RCC 7860 (cell line): Measurements from ENCODE around the gene CMTM7.

ENCODE experiments used
- DNase-seq: peaks from one replicate; pipeline ENCODE4 v3.0.0-alpha.2; 2015; ENCODE audit warnings: low spot score
- FAIRE-seq: peaks from 2 replicates; lab custom pipeline; 2012; peaks lifted over from hg19 to GRCh38; lab: Jason Lieb, UNC

CMTM7 gene

DNA sequence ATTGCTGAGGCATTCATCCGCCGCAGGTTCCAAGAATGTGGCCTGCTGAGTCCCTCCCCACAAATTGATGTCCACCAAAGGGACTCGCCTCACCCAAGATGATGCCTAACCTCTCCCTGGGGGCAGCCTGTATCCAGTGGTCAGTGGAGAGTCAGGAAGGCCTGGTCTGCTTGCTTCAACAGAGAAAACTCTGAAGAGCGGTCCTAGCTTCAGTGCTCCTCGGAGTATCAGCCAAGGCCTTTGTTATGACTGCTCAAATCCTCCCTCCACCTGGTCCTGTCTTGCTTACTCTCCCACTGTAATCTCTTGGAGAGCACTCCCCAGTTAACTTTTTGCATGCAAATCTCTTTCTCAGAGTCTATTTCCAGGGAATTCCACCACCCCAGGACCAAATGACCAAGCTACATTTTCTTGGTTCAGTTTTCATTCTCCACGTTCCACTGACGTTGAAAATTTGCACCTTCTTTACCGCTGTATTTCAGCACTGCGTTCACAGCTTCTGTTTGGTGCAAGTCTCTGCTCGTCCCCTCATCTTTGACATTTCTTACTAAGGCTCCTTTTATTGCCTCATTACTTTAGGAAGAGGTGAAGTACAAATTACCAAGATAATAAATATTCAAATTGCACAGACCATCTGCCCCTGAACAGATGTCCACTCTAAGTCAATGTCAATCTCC lies 22.3 kb downstream of the CMTM7 start:
- no peak for DNase-seq
- FAIRE-seq = no peak

DNA sequence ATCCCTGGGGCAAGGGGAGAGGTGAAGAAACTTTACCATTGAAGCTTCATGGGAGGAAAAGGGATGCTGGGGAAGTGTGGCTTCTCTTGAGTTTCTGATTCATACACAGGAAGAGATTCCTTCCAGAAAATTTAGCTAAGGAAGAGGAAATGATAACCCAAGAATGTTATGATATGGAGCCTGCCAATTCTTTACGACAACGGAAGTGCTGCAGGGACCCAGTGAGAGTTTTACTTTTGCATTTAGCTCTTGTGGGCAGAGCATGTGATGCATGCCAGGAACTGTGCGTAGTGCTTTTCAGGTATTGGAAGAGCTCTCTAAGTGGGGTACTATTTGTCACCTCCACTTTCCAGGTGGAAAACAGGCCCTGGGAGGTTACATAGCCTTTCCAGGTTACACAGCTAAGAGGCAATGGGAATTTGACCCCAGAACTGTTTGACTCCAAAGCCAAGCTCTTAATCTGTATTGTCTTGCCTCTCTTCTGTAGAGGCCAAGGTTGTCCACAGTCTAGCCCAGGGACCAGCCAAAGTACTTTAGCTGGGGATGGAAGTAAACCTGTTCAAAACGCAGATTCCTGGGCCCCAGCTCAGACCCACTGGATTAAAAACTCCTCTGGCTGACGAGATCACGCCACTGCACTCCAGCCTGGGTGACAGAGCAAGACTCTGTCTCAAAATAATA lies 23.0 kb downstream of the CMTM7 start:
- FAIRE-seq (no peak), DNase-seq (no peak)

DNA sequence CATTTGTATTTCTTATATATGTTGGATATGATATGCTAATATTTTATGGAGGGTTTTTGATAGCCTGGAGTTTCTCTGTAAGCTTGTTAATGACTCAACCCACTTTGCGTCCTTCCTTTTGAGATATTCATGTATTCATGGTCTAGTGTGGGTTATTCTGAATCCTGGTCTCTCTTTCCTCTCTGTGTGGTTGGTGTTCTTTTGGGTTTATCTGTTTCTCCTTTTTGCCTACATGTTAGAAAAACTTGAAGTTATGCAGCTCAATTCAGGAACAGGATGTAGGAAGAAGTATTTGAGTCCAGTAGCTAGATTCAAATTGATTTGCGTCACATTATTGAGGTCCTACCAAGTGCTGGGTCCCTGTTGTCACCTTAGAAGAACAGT lies 28.1 kb downstream of the CMTM7 start:
- FAIRE-seq (no peak), DNase-seq (no peak)

DNA sequence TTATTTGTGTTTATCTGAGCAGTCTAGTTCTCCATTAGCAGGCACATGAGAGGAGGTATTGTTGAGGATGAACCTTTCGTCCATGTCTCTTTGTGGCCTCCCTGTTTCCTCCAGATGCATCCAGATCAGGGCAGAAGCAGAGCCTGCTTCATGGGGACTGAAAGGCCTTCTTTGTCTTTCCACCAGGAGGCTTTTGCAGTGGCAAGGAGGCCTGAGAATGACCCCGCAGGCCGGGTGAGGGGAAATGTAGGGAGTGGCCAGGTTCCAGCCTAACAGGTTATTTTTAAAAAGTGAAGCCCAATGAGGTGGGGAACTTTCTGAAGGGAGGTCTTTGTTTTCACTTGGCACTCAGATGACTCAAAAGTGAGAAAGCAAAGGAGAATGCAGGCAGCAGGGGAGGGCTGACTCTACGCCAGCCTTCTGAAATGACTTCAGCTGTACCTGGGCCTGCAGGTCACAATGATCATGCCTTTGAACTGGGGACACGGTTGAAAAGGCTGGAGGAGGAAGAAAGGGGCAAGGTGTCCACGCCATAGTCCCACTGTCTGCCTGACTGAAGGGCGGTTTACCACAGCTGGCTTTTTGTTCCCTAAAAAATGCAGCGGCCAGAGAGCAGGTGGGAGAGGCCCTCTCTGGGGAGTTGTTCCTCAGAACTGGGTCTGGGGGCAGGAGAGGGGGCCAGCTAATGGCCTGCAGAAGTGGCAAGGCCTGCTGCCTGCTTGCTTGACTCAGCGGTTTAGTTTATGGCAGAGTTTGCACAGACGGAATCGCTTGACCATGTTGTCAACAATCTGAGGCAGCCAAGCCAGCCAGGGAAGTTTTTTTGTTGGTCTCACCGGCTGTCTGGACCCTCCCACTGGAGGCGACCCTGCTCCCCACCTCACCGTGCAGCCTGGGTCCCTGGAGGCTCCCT lies 28.7 kb downstream of the CMTM7 start:
- FAIRE-seq (peak; percentile 87), DNase-seq (peak; percentile 91)

DNA sequence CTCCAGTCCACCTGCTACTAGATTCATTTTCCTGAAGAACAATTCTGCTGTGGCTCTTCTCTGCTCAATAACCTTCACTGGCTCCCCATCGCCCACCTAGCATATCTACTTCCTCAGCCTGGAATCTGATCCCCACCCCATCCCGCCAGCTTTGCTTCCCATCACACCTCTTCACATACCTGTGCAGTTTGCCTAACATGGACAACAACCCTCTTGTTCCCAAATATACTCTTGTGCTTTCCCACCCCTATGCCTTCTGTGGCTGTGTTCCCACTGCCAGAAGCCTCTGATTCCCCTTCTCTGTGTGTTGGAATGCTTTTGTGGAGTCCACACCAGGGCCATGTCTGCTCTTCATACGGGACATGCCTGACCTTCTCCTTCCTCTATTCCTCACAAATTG lies 29.5 kb downstream of the CMTM7 start:
- DNase-seq (no peak), FAIRE-seq (no peak)

DNA sequence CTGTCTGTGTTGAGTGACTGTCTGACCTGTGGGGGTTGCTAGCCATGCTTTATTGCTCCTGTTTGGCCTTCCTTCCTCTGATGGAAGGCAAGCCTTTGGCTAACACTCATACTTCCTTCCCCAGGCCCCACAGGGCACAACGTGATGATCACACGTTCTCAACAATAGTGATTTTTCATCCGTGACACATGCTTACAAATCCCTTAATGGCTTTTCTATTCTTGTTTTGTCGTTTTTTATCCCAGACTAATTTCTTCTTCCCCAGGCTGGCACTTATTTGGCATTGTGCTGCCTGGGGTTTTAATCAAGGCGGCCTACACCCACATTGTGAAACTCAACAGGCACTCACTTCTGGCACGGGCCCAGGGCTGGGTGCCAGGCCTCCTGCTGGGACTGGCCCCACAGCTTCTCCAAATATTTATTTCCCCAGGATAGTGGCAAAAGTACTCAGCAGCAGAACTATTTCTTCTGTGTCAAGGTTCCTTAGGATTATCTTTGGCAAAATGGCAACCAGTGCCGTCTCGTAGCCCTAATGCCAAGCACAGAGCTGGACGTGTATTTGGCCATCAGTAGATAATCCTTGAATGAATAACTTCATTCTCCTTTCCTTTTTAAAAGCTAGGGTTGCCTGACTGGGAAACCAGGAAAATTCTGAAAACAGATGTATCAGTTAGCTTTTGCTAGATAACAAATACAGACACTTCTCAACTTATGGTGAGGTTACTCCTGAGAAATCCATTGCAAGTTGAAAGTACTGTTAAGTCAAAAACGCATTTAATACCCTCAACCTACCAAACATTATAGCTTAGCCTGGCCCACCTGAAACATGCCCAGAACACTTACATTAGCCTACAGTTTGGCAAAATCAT lies 30.6 kb downstream of the CMTM7 start:
- DNase-seq (peak; percentile 82), FAIRE-seq (peak; percentile 79)

DNA sequence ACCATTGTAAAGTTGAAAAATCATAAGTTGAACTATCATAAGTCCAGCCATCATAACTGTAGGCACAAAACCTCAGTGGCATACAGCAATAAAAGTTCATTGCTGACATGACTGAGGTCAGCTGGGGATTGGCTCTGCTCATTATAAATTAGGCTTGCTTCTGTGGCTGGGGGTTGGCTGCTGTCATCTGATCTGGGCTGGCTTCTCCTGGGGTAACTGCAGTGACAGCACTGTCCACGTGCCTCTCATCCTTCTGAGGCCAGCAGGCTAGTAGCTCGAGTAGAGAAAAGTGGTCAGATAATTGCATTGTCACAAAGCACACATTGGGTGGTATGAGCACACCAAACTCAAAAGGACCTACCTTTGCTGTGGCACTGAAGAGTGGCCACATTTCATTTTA lies 31.3 kb downstream of the CMTM7 start:
- FAIRE-seq = no peak
- DNase-seq = no peak

DNA sequence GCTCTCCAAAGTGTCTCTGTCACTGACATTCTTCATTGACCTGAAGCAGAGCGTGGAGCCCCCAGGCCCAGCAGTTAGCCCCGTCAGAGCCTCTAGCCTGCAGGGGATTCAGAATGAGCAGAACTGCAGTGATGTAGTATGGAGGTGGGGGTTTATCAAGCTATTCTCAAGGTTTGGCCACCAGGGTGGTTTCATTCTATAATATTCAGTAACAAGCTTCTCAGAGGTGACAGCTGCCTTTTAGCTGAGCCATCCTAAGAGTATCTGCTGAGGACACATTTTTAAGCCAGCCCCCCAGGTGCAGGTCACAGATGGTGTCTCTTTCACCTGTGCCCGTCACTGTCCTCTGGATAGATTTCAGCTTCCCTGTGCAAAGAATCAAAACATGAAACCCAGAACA lies 31.9 kb downstream of the CMTM7 start:
- FAIRE-seq = no peak
- DNase-seq = no peak

DNA sequence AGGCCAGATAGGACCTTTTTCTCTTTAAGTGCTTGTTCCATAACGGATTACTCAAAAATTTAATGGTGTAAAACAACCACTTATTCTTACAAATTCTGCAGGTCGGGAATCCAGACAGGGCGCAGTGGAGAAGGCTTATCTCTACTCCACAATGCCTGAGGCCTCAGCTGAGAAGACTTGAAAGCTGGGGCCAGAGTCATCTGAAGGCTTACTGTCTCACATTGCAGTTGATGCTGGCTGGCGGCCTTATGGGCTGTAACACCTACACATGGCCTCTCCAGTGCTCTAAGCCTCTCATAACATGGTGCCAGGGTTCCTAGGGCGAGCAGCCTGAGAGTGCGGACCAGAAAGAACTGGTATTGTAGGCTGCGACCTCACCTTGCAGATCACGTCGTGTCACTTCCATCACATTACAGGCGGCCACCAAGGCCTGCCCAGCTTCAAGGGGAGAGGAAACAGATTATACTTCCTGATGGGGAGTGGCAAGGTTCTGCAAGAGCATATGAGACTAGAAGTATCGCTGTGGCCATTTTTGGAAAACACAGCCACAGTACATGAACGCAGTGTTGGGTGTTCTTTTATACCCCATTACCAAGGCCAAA lies 32.4 kb downstream of the CMTM7 start:
- FAIRE-seq = no peak
- no peak for DNase-seq

DNA sequence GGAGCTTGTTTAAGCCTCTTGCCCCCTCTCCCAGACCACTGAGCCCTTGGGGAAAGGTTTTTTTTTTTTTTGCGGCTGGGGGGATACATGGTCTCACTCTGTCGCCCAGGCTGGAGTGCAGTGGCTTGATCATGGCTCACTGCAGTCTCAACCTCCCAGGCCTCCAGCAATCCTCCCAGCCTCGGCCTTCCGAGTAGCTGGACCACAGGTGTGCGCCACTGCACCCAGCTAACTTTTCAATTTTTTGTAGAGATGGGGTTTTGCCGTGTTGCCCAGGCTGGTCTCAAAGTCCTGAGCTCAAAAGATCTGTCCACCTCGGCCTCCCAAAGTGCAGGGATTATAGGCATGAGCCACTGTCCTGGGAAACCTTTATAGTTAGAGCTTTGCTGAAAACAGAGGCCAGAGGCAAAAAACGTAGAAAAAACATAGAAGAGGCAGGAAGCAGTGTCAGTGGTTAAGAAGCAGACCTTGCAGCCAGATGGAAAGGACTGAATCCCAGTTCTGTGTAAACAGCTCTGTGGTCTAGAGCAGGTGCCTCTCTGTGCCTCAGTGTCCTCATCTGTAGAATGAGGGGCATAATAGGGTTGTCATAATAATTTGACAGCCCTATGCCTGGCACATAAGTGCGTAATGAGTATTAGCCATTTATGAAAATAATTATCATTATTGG lies 33.1 kb downstream of the CMTM7 start:
- no peak for FAIRE-seq

DNA sequence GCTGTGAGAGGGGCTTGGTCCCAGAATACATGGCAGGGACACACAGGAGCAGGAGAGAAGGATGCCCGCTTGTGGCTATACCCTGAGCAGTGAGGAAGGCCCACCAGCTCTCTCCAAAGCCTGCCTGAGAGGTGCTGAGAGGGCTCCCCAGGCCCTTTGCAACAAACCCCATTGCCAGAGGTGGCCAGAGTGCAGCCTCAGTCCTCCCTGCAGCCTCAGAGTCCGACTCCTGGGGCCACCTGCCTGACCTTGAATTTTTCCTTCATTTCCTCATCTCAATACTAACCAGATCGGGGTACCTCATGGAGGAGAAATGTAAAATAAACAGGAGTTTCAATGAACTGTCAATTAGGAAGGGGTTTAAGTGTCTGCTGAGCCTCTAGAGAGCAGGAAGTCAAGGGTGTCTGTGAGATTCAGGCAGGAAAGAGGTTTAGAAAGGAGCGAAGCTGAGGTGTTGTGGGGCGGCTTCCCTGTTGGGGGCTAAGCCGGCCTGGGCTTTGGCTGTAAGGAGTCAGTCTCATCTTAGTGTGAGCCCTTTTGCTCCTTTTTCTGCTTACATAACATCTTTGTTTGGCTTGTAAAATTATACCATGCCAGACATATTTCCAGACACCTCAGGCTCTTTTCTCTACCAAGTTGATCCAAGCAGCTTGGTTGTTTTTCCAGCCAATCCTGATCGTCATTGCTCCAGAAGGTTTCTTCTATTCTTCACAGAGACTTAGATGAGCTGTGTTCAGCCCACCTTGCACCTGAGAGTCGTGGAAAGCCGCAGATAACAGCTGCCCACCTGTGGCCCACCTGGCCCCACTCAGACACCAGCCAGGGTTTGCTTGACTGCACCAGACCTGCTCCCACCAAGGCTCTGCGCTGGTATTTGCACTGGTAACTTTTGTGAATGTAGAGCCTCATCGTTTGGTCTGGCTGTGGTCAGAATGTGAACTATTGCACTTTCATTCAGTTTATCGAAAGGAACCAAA lies 36.7 kb downstream of the CMTM7 start:
- DNase-seq (no peak), FAIRE-seq (no peak)

More for the DNA sequence above, 33.1 kb downstream of the CMTM7 start:
- no peak for DNase-seq

DNA sequence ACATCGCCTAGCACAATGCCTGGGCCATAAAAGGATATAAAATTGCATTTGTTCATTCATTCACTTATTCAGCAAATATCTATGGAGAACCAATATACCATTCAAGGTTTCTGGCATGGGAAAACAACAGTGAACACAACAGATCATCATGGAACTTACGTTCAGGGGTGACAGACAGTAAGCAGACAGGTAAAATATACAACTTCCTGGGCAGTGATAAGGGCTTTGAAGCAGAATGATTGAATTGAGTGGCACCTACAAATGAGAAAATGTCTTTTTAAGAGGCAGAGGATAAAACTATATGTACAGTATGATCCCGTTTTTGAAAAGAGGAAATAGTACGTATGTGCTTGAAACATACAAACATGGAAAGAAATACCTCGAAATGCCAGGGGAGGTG lies 39.2 kb downstream of the CMTM7 start:
- FAIRE-seq (no peak), DNase-seq (no peak)

DNA sequence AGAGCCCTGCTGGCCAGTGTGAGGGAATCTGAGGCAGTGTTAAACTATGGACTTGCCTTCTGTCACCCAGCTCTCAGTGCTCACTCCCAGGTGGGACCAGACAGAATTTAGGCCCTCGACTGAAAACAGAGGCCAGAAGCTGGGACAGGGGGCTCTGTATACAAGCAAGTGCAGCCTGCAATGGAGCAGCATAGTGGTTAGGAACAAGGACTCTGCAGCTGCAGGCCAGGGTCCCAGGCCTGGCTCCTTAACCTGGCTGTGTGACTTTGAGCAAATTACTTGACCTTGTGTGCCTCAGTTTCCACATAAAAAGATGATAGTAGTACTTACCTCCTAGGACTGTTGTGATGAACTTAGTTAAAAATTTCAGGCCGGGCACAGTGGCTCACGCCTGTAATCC lies 39.8 kb downstream of the CMTM7 start:
- no peak for FAIRE-seq
- DNase-seq = no peak

DNA sequence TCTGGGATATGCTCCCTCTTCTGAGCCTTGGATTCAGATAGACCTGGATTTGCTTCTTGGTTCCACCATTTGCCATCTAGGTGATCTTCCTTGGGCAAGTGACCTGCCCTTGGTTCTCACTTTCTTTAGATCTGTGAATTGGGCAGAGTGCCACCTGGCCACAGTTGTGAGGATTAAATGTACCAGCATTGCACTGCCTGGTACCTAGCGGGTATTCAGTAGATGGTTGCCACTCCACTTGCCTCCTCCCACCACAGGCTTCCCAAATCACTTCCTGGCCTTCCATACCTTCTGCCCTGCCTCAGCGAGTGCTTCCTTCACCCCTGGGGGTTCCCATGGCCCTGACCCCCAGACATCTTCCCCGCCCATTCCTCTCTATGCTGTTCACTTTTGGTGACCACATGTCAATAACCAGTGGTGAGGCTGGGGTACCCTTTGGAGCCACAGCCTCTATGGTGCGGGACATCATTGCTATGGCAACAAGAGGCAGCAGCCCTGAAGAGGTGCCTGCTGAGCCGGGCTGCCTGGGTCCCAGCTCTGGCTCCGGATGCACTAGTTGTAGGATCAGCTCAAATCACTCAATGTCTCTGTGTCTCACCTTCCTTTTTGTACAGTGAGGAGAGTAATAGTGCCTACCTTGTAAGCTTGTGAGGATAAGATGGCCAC lies 40.5 kb downstream of the CMTM7 start:
- FAIRE-seq (no peak), DNase-seq (no peak)

DNA sequence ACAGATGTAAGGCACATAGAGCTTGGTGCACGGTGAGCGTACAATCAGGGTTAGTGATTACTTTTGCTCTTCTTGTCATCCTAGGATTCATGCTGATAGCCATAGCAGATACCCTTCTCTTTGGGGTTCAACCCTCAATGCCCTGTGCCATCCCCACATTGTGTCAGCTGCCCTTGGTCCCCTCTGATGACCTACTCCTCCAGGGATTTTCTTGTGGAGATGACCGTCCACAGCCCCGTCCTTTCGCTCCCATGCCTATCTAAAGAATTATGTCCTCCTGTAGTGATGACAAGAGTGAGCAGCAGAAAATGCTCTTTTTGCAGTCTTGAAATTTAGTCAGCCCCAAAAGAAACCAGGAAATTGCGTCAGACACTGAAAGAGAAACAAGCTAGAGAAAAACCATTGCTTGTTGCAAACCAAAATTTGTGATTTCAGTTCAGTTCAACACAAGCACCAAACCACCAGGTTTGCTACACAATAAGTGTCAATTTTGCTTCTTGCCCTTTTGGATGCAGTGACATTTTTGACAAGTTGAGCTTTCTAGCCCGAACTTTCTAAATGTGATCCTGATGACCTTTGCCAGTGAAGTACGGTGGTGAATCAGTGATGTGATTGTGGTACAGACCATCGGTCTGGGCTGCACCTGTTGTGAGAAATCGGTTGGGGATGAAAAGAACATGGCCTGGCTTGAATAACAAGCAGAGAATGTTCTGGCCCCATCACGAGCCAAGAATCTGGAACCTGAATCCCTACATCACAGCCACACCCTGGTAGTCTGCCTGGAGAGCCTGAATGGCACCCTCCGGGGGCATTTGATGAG lies 41.3 kb downstream of the CMTM7 start:
- DNase-seq (no peak), FAIRE-seq (no peak)

DNA sequence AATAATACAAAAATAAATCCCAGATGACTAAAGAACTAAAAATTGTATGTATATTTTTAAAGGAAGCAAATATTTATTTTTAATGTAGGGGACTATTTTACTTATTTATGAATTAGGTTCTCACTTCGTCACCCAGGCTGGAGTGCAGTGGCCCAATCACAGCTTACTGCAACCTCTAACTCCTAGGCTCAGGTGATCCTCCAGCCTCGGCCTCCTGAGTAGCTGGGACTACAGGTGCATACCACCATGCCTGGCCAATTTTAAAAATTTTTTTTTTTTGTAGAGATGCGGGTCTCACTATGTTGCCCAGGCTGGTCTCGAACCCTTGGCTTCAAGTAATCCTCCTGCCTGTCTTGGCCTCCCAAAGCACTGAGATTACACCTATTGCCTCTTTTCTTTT lies 42.6 kb downstream of the CMTM7 start:
- FAIRE-seq (no peak), DNase-seq (no peak)
